ENCODE results near the gene ETV6.

GRCh38 chr12:11922361-11922760 lies 272.9 kb downstream of the ETV6 start:
- TF ChIP-seq POLR2A (IDR thresholded peaks at IDR 0.05; ENCODE audit: low read length): no peak
- TF ChIP-seq CTCF (IDR thresholded peaks at IDR 0.05): no peak
- no peak for TF ChIP-seq NR3C1 (IDR thresholded peaks at IDR 0.05)
- no peak for TF ChIP-seq MYC (IDR thresholded peaks at IDR 0.05; ENCODE audit: borderline replicate concordance, low read length)
- TF ChIP-seq USF2 (IDR thresholded peaks at IDR 0.05): no peak
- no peak for TF ChIP-seq ZFP36 (IDR thresholded peaks at IDR 0.05; ENCODE audit: borderline replicate concordance, partially characterized antibody)
- no peak for TF ChIP-seq POLR2AphosphoS2 (conservative IDR thresholded peaks at IDR 0.05; ENCODE audit: low read length)
- TF ChIP-seq E2F6 (IDR thresholded peaks at IDR 0.05; ENCODE audit: borderline replicate concordance, low read depth): no peak
- TF ChIP-seq JUN (IDR thresholded peaks at IDR 0.05): no peak

Data from A549 (cell line).